Osteoblast (primary cell): ENCODE data around the gene S100A7. TPM values are rescaled to one million over a fixed set of nuclear protein-coding genes. Genes with fewer than 3 reads are reported as not detected.

Experiments
- DNase-seq: peaks from one replicate; pipeline ENCODE4 v3.0.0; 2011; ENCODE audit warnings: low spot score, mixed read lengths; ENCODE audit not compliant: insufficient read length; ENCODE audit errors: missing footprints
- H2AFZ ChIP-seq: 2 replicates; pipeline ENCODE4 v1.6.0; 2011; ENCODE audit warnings: mild to moderate bottlenecking, low read length
- H3K27ac ChIP-seq: 2 replicates; pipeline ENCODE4 v1.5.1; 2011; ENCODE audit warnings: mild to moderate bottlenecking, low read depth, low read length, moderate library complexity
- H3K27me3 ChIP-seq: 2 replicates; pipeline ENCODE4 v1.6.0; 2012; ENCODE audit warnings: mild to moderate bottlenecking, control low read depth, inconsistent platforms, low read length, moderate library complexity; ENCODE audit not compliant: insufficient read depth
- H3K36me3 ChIP-seq: 2 replicates; pipeline ENCODE4 v1.5.1; 2011; ENCODE audit warnings: mild to moderate bottlenecking, low read length, control low read depth, moderate library complexity; ENCODE audit not compliant: insufficient read depth
- H3K4me1 ChIP-seq: 2 replicates; pipeline ENCODE4 v1.5.1; 2011; ENCODE audit warnings: mild to moderate bottlenecking, low read length, control low read depth, moderate library complexity; ENCODE audit not compliant: insufficient read depth
- H3K4me2 ChIP-seq: 2 replicates; pipeline ENCODE4 v1.6.0; 2011; ENCODE audit warnings: mild to moderate bottlenecking, low read length; ENCODE audit not compliant: insufficient read depth
- H3K4me3 ChIP-seq: fragments of 200-600 bp; sonication (generic); 3 replicates; pipeline ENCODE4 v1.5.1; 2012; ENCODE audit warnings: mild to moderate bottlenecking, low read length, inconsistent platforms; ENCODE audit not compliant: insufficient read depth
- H3K79me2 ChIP-seq: 2 replicates; pipeline ENCODE4 v1.6.0; 2012; ENCODE audit warnings: mild to moderate bottlenecking, low read length, control low read depth, inconsistent platforms; ENCODE audit not compliant: insufficient read depth
- H3K9me3 ChIP-seq: 2 replicates; pipeline ENCODE4 v1.5.1; 2011; ENCODE audit warnings: low read depth, low read length, control low read depth
- H4K20me1 ChIP-seq: 2 replicates; pipeline ENCODE4 v1.6.0; 2012; ENCODE audit warnings: mild to moderate bottlenecking, low read length, control low read depth; ENCODE audit not compliant: insufficient read depth
- CTCF ChIP-seq: IDR thresholded peaks from 2 replicates; pipeline ENCODE4 v1.5.1; 2011; ENCODE audit warnings: mild to moderate bottlenecking, low read depth, low read length, moderate library complexity; ENCODE audit errors: extremely low read depth
- total RNA-seq: library from RNA; depleted of rRNA; stranded (reverse); fragments of >200 nt; gene quantifications from 2 replicates; pipeline ENCODE4 v1.2.3, GENCODE V29; 2012

The S100A7 gene
- total RNA-seq = not detected in 2 replicates

GRCh38 chr1:153460551-153460950 lies at the start of gene S100A7:
Gene S100A7 (minus strand): TSS chr1:153460651. CDS start chr1:153459013, 1,638 bp downstream.
- no peak within 1 kb of the TSS for H2AFZ ChIP-seq
- no peak for DNase-seq
- H3K4me3 ChIP-seq = no peak within 1 kb of the TSS
- no peak within 1 kb of the TSS for H3K4me2 ChIP-seq
- H4K20me1 ChIP-seq = no peaks in the 10 kb centered on the region
- H3K4me1 ChIP-seq = no peaks in the 10 kb centered on the region
- no peaks in the 10 kb centered on the region for H3K36me3 ChIP-seq
- TF ChIP-seq CTCF = no peak
- H3K27me3 ChIP-seq = peaks cover 11% of the 10 kb centered on the region
- H3K27ac ChIP-seq = no peak within 1 kb of the TSS
- no peaks in the 10 kb centered on the region for H3K79me2 ChIP-seq
- H3K9me3 ChIP-seq = no peaks in the 10 kb centered on the region

GRCh38 chr1:153509729-153510354 lies 49.4 kb upstream of the S100A7 start:
- TF ChIP-seq CTCF = peak; percentile 82

GRCh38 chr1:153509036-153509435 lies 48.6 kb upstream of the S100A7 start:
- Histone ChIP-seq H3K4me1 (peaks cover 36% of the 10 kb centered on the region), H2AFZ (no peak overlapping the region), H4K20me1 (no peaks in the 10 kb centered on the region), H3K36me3 (no peaks in the 10 kb centered on the region), H3K4me2 (no peak overlapping the region), H3K79me2 (no peaks in the 10 kb centered on the region), H3K9me3 (no peaks in the 10 kb centered on the region), H3K4me3 (no peak overlapping the region), H3K27ac (no peak overlapping the region), H3K27me3 (no peaks in the 10 kb centered on the region)
- no peak for TF ChIP-seq CTCF
- no peak for DNase-seq

More at GRCh38 chr1:153509729-153510354, 49.4 kb upstream of the S100A7 start:
- Histone ChIP-seq H3K79me2 (no peaks in the 10 kb centered on the region), H3K4me3 (no peak overlapping the region), H3K4me1 (peaks cover 36% of the 10 kb centered on the region), H3K4me2 (no peak overlapping the region), H3K27me3 (no peaks in the 10 kb centered on the region), H4K20me1 (no peaks in the 10 kb centered on the region), H2AFZ (no peak overlapping the region), H3K27ac (no peak overlapping the region), H3K9me3 (no peaks in the 10 kb centered on the region), H3K36me3 (no peaks in the 10 kb centered on the region)
- DNase-seq = peak; percentile 82

GRCh38 chr1:153507926-153508583 lies 47.6 kb upstream of the S100A7 start:
- no peak overlapping the region for H3K4me2 ChIP-seq
- no peak for DNase-seq
- no peak for TF ChIP-seq CTCF

More at GRCh38 chr1:153507926-153508583, 47.6 kb upstream of the S100A7 start:
- H3K4me1 ChIP-seq = peaks cover 36% of the 10 kb centered on the region
- peak overlapping the region; percentile 44 for H2AFZ ChIP-seq
- no peaks in the 10 kb centered on the region for H4K20me1 ChIP-seq
- no peak overlapping the region for H3K4me3 ChIP-seq
- no peaks in the 10 kb centered on the region for H3K79me2 ChIP-seq
- peak overlapping the region; percentile 60 for H3K27ac ChIP-seq
- no peaks in the 10 kb centered on the region for H3K9me3 ChIP-seq
- no peaks in the 10 kb centered on the region for H3K27me3 ChIP-seq
- H3K36me3 ChIP-seq = no peaks in the 10 kb centered on the region
